Sigmoid colon (tissue), 4 donors: ENCODE data around the gene GPATCH1.

Experiments
- CTCF ChIP-seq, 4 experiments: fragments of 450-650 bp in 3 of 4; fragments of 200-600 bp in 1 of 4; IDR thresholded peaks; one replicate each; pipeline ENCODE4 v1.5.1; 2016 to 2019; ENCODE audit warnings: antibody characterized with exemption in 4 of 4, mild to moderate bottlenecking in 3 of 4, moderate library complexity in 2 of 4
- POLR2AphosphoS5 ChIP-seq, 4 donors: sonication (generic); formaldehyde crosslinking; IDR thresholded peaks; one replicate each; pipeline ENCODE4 v1.6.1; 2017; ENCODE audit warnings: antibody characterized with exemption in 4 of 4

- TF ChIP-seq CTCF (IDR thresholded peaks at IDR 0.05) = no peak
- TF ChIP-seq POLR2AphosphoS5 (IDR thresholded peaks at IDR 0.05) = no peak
Measured at GRCh38 chr19:33035461-33035860, 45.5 kb upstream of the GPATCH1 start.
